Thoracic aorta endothelial cell (primary cell): ENCODE measurements around the gene FAM174B. TPM values are rescaled to one million over a fixed set of nuclear protein-coding genes. Genes with fewer than 3 reads are reported as not detected.

Experiments
- total RNA-seq: library from RNA; depleted of rRNA; stranded (reverse); fragments of >200 nt; gene quantifications from 2 replicates; pipeline ENCODE4 v1.2.3, GENCODE V29; 2012

The FAM174B gene
- total RNA-seq = 0.22 and 0.66 TPM in 2 replicates

DNA sequence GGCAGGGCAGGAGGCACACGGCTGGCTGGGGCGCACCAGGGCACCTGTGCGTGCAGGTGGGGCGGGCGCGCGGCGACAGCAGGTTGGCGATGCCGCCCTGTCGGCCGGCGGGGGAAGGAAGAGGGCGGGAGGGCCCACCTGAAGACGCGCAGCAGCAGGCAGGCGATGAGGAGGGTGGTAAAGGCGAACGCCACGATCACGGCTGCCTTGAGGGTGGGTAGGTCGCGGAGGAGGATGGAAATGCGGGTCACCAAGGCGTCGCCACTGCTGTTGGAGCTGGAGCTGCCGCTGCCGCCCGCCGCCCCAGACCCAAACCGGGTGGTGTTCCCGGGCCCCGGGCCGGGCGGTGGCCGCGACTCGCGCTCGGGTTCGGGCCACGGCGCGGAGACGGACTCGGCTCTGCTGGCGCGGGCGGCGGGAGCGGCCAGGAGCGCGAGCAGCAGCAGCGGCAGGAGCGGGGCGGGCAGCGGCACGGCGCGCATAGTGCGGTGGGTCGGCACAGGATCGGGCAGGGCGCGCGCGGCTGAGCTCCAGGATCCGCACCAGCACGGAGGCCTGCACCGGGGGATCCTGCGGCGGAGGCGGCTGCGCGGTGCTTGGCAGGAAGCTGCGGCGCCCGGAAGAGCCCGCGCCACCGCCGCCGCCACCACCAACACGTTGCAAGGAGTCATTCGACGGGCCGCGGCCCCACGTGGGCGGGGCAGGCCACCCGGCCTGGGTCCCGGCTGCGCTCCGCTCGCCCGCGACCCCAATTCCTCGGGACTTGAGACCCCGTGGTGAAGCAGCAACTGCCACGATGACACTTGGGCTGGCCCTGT lies at the start of gene FAM174B:
Gene FAM174B (minus strand): TSS at position 598 of the 818 bp plus-strand sequence.

Other genes with a start within 250 kb of the FAM174B start
- gene CHD2, start 244.5 kb upstream of the FAM174B start, total RNA-seq = 114 and 116 TPM in 2 replicates